ENCODE data around the gene ZBTB16. TPM values are rescaled to one million over a fixed set of nuclear protein-coding genes. Genes with fewer than 3 reads are reported as not detected.

The ZBTB16 gene
- total RNA-seq, 2 experiments from 2014 or later = 7.4 to 7.6 TPM

DNA sequence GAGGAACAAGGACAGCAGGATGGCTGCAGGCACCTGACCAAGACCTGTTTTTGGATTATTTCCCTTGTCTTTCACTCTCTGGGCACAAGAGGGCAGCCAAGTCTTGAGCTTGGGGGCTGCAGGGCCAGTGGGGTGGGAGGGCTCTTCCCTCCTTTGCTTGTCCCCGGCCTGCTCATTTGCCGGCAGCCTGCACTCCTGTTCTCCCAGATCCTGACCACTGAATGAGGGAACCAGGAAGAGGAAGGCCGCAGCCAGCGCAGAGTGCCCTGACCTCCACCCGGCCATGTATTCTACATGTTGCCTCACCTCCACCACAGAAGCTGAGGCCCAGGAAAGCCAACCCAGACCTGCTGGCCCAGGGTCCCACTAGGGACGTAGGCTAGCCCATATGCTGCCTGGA, 221.2 kb downstream of the ZBTB16 start:
- DNase-seq = peak; percentile 22
- CTCF ChIA-PET = interaction anchor here (0.8 to 0.9 kb wide), 3 partner anchors 18 to 60 kb away, joined by 3 to 4 read pairs (median 3); no protein-coding TSS in a partner anchor
- H3K27ac Mint-ChIP-seq = no peak overlapping the region
- H3K9me3 Mint-ChIP-seq = no peaks in the 10 kb centered on the region
- peaks cover 13% of the 10 kb centered on the region for H3K27me3 Mint-ChIP-seq
- POLR2A ChIA-PET = no interaction called here
- no peaks in the 10 kb centered on the region for H3K36me3 Mint-ChIP-seq (ENCODE audit: low read depth)
- H3K4me1 Mint-ChIP-seq = no peaks in the 10 kb centered on the region
- H3K4me3 Mint-ChIP-seq = no peak overlapping the region

DNA sequence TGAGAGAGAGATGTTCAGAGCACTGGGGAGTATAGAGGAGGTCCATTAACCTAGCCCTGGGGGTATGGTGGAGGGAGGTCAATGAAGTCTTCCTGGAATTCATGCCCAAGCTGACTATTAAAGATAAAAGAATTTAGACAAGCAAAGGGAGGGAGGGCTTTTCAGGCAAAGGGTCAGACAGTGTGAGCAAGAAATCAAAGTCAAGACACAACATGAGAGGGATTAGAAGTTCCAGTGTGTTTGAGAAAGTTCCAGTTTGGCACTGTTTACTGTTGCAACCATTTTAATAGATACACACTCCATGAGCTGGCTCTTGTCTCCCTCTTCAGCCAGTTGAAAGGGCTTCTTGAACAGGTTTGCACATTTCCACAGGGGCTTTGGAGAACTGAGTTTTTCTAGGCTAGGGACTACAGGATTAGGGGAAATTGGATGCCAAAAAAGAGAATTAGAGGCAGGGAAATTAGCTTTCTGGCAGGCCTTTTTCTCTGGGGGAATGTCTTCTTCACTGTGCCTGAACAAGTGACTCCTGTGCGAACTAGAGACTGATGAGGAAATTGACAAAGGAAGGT, 222.0 kb downstream of the ZBTB16 start:
- Mint-ChIP-seq H3K27ac (no peak overlapping the region), H3K4me1 (no peaks in the 10 kb centered on the region), H3K27me3 (peaks cover 13% of the 10 kb centered on the region), H3K4me3 (no peak overlapping the region), H3K9me3 (no peaks in the 10 kb centered on the region), H3K36me3 (ENCODE audit: low read depth) (no peaks in the 10 kb centered on the region)
- DNase-seq = no peak
- ChIA-PET CTCF (interaction anchor here (0.9 kb wide), 1 partner anchor 21 kb away, joined by 3 read pairs; no protein-coding TSS in a partner anchor), POLR2A (no interaction called here)

DNA sequence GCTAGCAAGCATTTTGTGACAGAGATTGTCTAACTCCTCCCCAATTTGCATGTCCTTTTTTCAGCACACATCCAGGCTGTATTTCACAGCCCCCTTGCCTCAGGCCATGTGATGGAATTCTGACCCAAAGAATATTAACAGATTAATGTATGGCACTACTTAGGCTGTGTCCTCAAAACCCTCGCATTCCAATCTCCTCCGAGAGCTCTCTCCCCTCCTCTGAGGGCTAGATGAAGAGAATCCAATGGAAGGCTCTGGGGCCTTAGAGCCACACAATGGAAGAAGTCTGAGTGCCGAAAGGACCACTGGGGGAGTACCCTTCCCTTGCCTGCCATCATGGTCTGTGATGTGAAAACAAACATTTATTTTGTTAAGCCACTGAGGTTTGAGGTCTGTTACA, 223.0 kb downstream of the ZBTB16 start:
- Mint-ChIP-seq H3K4me1 (no peaks in the 10 kb centered on the region), H3K4me3 (no peak overlapping the region), H3K27ac (no peak overlapping the region), H3K36me3 (ENCODE audit: low read depth) (no peaks in the 10 kb centered on the region), H3K9me3 (no peaks in the 10 kb centered on the region), H3K27me3 (peaks cover 10% of the 10 kb centered on the region)
- ChIA-PET POLR2A (no interaction called here), CTCF (interaction anchor here (0.5 kb wide), 1 partner anchor 362 kb away, joined by 3 read pairs; no protein-coding TSS in a partner anchor)
- no peak for DNase-seq

DNA sequence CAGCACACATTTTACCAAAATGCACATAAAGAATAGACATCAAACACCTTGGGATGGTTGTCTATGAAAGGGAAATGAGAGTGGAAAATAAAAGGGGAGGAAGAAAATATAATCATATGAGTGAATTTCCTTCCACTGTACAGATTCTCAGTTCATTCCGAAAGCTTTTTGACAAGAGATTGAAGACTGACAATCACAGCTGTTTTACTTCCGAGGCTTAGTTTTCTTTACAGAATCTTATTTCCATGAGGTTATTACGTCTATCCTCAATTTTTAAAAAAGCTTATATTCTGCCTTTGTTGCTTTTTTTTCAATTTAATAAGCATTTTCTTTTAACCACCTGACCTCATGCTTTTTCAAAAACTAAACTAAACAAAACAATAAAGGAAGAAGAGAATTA, 223.9 kb downstream of the ZBTB16 start:
- Mint-ChIP-seq H3K9me3 (no peaks in the 10 kb centered on the region), H3K27me3 (peaks cover 13% of the 10 kb centered on the region), H3K27ac (no peak overlapping the region), H3K4me3 (no peak overlapping the region), H3K36me3 (ENCODE audit: low read depth) (no peaks in the 10 kb centered on the region), H3K4me1 (no peaks in the 10 kb centered on the region)
- POLR2A ChIA-PET = no interaction called here
- no peak for DNase-seq
- CTCF ChIA-PET = no interaction called here

DNA sequence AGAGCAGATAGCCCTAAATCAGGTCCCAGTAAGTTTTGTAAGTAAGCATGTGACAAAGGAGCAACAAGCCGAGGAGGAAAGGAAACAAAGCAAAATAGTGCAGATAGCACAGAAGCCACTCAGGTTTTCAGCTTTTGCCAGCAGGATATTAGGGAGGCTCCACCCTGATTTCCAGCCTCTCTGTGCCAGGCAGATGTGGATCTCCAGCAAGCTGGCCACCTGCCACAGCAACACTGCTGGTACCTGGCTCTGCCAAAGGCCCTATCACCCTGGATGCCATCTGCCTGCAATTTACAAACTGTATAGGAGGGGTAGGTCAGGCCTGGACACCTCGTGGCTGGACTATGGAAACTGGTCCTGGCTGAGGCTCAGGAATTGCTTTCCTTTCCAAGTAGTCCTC, 224.5 kb downstream of the ZBTB16 start:
- no peak overlapping the region for H3K4me3 Mint-ChIP-seq
- POLR2A ChIA-PET = no interaction called here
- H3K36me3 Mint-ChIP-seq (ENCODE audit: low read depth) = no peaks in the 10 kb centered on the region
- H3K9me3 Mint-ChIP-seq = no peaks in the 10 kb centered on the region
- no peaks in the 10 kb centered on the region for H3K4me1 Mint-ChIP-seq
- DNase-seq = no peak
- CTCF ChIA-PET = no interaction called here
- H3K27ac Mint-ChIP-seq = no peak overlapping the region
- H3K27me3 Mint-ChIP-seq = peaks cover 13% of the 10 kb centered on the region

DNA sequence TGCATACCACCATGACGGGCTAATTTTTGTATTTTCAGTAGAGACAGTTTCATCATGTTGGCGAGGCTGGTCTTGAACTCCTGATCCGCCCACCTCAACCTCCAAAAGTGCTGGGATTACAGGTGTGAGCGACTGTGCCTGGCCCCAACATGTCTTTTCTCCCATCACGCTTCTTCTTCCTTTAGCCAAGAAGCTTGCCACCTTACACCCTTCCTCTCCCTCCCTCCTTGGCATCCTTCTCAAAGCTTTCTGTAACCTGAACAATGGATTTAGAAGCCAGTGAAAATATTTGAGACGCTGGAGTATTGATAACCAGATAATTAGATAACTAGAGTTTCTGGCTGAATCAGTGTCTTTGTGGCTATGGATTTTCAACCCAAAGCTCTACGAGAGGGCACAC, 225.4 kb downstream of the ZBTB16 start:
- no peak for DNase-seq
- no peaks in the 10 kb centered on the region for H3K9me3 Mint-ChIP-seq
- H3K36me3 Mint-ChIP-seq (ENCODE audit: low read depth) = no peaks in the 10 kb centered on the region
- ChIA-PET POLR2A (no interaction called here), CTCF (interaction anchor here (0.5 kb wide), 1 partner anchor 16 kb away, joined by 3 read pairs; no protein-coding TSS in a partner anchor)
- peaks cover 9% of the 10 kb centered on the region for H3K27me3 Mint-ChIP-seq
- H3K4me1 Mint-ChIP-seq = no peaks in the 10 kb centered on the region
- H3K27ac Mint-ChIP-seq = no peak overlapping the region
- no peak overlapping the region for H3K4me3 Mint-ChIP-seq

DNA sequence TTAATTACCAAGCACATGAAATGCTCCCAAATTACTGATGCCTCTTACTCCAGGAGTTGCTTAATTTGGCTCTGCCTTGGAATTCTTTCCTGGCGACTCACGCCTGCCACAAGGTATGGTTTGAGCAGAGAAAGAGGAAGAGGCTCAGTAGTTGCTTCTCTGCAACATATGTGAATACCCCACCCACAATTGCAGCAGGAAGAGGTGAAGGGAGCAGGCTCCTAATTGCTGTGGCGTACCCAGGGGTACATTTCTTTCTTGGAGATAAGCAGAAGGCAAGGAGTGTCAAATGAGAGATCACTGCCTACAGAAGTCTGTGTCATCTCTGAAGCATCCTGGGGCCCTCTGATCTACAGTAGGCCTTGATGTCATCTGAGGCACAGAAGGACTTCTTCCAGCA, 226.1 kb downstream of the ZBTB16 start:
- no peak for DNase-seq
- Mint-ChIP-seq H3K27ac (no peak overlapping the region), H3K9me3 (no peaks in the 10 kb centered on the region), H3K36me3 (ENCODE audit: low read depth) (no peaks in the 10 kb centered on the region), H3K27me3 (peaks cover 9% of the 10 kb centered on the region), H3K4me1 (no peaks in the 10 kb centered on the region), H3K4me3 (no peak overlapping the region)
- CTCF ChIA-PET = interaction anchor here (0.5 kb wide), 1 partner anchor 16 kb away, joined by 3 read pairs; no protein-coding TSS in a partner anchor
- POLR2A ChIA-PET = no interaction called here

DNA sequence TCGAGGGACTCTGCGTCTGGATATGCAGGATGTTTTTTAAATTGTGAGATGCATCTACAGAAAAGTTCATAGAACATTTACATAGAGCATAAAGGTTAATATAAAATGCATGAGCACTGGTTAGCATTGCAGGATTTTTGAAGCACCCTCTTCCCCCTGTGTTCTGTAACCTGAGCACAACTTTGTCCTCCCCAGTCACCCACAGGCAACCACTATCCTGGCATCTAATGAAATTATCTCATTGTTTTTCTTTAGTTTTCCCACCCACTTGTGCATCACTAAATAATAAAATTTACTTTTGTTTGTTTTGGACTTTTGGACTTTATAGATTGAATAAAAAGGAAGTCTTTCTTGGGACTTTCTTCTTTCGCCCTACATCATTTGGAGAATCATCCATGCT, 226.7 kb downstream of the ZBTB16 start:
- POLR2A ChIA-PET = no interaction called here
- no peak for DNase-seq
- Mint-ChIP-seq H3K4me3 (no peak overlapping the region), H3K36me3 (ENCODE audit: low read depth) (no peaks in the 10 kb centered on the region), H3K9me3 (no peaks in the 10 kb centered on the region), H3K4me1 (peaks cover 1% of the 10 kb centered on the region), H3K27ac (no peak overlapping the region), H3K27me3 (peaks cover 9% of the 10 kb centered on the region)
- CTCF ChIA-PET = no interaction called here

DNA sequence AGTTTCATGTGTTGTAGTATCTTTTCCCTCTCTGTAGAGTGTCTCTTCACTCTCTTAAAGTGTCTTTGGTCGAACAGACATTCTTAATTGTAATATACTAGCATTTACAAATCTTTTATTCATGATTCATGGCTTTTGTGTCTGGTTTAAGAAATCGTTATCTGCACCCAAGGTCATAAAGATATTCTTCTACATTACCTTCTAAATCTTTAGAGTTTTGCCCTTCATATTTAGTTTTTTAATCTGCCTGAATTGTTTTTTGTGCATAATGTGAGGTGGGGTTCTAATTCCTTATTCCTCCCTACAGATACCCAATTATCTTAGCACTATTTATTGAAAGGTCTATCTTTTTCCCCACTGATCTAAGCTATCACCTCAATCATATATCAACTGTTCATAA, 227.6 kb downstream of the ZBTB16 start:
- ChIA-PET POLR2A (no interaction called here), CTCF (no interaction called here)
- no peaks in the 10 kb centered on the region for H3K9me3 Mint-ChIP-seq
- H3K27me3 Mint-ChIP-seq = peaks cover 11% of the 10 kb centered on the region
- no peaks in the 10 kb centered on the region for H3K36me3 Mint-ChIP-seq (ENCODE audit: low read depth)
- DNase-seq = no peak
- no peak overlapping the region for H3K27ac Mint-ChIP-seq
- peaks cover 7% of the 10 kb centered on the region for H3K4me1 Mint-ChIP-seq
- H3K4me3 Mint-ChIP-seq = no peak overlapping the region

DNA sequence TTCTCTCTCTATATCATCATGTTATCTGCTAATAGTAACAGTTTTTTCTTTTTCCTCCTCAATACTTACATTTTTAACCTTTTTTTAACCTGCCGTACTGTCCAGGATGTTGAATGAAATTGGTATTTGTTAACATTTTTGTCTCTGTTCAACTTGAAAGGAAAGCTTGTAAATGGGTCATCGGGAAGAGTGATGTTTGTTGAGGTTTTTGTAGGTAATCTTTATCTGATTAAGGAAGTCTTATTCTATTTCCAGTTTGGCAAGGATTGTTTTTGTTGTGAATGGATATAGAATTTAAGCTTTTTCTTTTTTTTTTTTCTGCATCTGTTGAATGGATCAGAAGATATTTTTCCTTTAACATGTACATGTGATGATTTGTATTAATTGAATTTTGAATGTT, 228.6 kb downstream of the ZBTB16 start:
- no peak overlapping the region for H3K4me3 Mint-ChIP-seq
- CTCF ChIA-PET = interaction anchor here (1.0 kb wide), 1 partner anchor 93 kb away, joined by 4 read pairs; no protein-coding TSS in a partner anchor

DNA sequence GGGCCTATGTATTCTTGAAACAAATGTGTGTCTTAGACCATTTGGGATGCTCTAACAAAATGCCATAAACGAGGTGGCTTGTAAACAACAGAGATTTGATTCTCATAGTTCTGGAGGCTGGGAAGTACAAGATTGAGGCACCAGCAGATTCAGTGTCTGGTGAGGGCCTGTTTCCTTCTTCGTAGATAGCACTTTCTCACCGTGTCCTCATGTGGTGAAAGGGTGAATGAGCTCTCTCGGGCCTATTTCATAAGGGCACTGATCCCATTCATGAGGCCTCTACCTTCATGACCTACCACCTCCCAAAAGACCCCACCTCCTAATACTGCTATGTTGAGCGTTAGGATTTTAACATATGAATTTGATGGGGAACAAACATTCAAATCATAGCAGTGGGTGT, 230.3 kb downstream of the ZBTB16 start:
- Mint-ChIP-seq H3K4me3 (no peak overlapping the region), H3K9me3 (no peaks in the 10 kb centered on the region), H3K4me1 (peaks cover 7% of the 10 kb centered on the region), H3K27me3 (peaks cover 11% of the 10 kb centered on the region), H3K36me3 (ENCODE audit: low read depth) (no peaks in the 10 kb centered on the region), H3K27ac (no peak overlapping the region)
- ChIA-PET POLR2A (no interaction called here), CTCF (interaction anchor here (0.6 kb wide), 1 partner anchor 115 kb away, joined by 3 read pairs; no protein-coding TSS in a partner anchor)
- DNase-seq = no peak

More for the DNA sequence above, 228.6 kb downstream of the ZBTB16 start:
- H3K36me3 Mint-ChIP-seq (ENCODE audit: low read depth) = no peaks in the 10 kb centered on the region
- H3K4me1 Mint-ChIP-seq = peaks cover 7% of the 10 kb centered on the region
- H3K27ac Mint-ChIP-seq = no peak overlapping the region
- DNase-seq = no peak
- no peaks in the 10 kb centered on the region for H3K9me3 Mint-ChIP-seq
- H3K27me3 Mint-ChIP-seq = peaks cover 11% of the 10 kb centered on the region
- POLR2A ChIA-PET = no interaction called here

DNA sequence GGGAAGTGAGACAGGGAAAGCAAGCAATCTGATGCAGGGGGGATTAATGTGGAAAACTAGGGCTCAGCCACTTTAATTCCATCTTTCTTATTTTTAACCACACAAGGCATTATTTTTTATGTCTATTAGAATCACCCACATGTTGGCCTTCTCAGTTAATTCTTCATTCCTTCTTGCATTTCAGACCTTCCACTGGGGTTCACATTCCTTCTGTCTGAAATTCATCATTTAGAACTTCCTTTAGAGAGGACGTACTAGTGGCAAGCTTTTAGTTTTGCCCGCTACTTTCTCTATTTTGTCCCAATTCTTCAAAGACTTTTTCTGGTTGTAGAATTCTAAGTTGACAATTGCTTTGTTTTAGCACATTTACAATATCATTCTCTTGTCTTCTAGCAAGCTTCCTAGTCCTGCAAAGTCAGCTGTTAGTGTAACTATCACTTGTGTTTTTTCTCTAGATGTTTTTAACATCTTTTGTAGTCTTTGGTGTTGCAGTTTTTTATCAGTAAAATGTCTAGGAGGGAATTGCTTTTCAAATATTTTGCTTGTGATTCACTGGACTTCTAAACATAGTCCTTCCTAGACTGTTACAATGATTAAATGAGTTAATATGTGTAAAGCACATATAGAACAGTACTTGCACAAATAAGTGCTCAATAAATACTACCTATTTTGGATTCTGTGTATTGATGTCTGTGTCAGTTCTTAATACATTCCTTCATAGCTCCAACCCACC, 231.2 kb downstream of the ZBTB16 start:
- POLR2A ChIA-PET = interaction anchor here (0.6 kb wide), 1 partner anchor 13 kb away, joined by 3 read pairs; no protein-coding TSS in a partner anchor
- H3K9me3 Mint-ChIP-seq = no peaks in the 10 kb centered on the region
- no peaks in the 10 kb centered on the region for H3K36me3 Mint-ChIP-seq (ENCODE audit: low read depth)
- no peak overlapping the region for H3K27ac Mint-ChIP-seq
- peaks cover 11% of the 10 kb centered on the region for H3K27me3 Mint-ChIP-seq
- CTCF ChIA-PET = no interaction called here
- no peak for DNase-seq
- H3K4me1 Mint-ChIP-seq = peaks cover 7% of the 10 kb centered on the region
- no peak overlapping the region for H3K4me3 Mint-ChIP-seq

DNA sequence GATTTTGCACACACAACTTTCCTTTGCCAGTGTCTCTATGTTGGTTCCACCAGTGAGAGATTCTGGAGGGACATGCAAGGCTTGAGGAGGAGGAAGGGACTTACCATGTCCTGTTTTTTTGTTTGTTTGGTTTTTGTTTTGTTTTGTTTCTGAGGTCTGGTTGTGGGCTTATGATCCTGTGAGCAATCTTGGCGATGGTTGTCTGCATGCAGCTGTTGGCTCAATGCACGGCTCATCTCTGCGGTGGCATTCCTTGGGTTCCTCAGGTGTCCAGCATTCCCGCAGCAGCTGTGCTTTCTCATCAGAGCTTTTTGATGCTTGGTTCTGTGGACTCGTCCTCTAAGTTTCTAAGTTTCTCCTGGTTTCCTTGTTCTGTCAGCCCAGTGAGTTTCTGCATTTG, 231.9 kb downstream of the ZBTB16 start:
- no peaks in the 10 kb centered on the region for H3K9me3 Mint-ChIP-seq
- no peak for DNase-seq
- peaks cover 7% of the 10 kb centered on the region for H3K4me1 Mint-ChIP-seq
- H3K27ac Mint-ChIP-seq = no peak overlapping the region
- ChIA-PET POLR2A (interaction anchor here (0.6 kb wide), 1 partner anchor 14 kb away, joined by 3 read pairs; no protein-coding TSS in a partner anchor), CTCF (no interaction called here)
- H3K27me3 Mint-ChIP-seq = peaks cover 11% of the 10 kb centered on the region
- H3K4me3 Mint-ChIP-seq = no peak overlapping the region
- no peaks in the 10 kb centered on the region for H3K36me3 Mint-ChIP-seq (ENCODE audit: low read depth)
